ENCODE measurements around the gene KLHL29.

KLHL29 gene

DNA sequence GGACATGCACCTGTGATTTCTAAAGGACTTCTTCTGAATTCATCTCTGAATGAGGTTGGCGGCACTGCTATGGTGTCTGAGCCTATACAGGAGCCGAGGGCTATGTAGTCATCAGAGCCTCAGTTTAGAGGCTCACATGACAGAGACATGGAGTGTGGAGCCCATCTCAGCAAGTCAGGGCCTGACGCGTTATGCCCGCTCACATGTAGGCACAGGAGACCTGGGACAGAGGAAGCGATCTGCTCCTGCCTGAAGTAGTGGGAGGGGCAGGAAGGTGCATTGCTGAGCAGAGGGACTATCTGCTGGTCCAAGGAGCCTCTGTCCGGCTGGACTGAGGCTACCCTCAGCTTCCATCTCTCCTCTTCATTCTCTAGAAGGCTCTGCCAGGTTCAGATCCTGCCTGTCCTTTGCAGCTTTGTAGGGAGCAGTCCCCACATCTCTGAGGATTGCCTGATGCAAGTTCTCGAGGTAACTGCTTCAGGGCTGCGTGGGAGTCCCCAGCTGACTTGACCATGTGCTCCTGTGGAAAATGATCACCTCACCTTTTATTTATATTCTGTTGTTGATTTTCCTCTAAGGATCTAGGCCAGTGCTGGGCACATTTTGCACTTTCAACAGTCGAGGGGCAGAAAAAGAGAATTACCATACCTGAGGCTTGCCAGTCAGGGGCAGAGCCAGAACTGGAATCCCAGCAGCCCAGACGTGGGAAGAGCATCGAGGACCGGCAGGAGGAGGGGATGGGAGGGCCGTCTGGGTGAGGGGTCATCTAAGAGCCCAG, 16.6 kb downstream of the KLHL29 start:
- no peaks in the 10 kb centered on the region for H3K79me2 ChIP-seq (ENCODE audit: control insufficient read depth, low read length)
- H3F3A ChIP-seq (ENCODE audit: control insufficient read depth, insufficient read depth) = peaks cover 7% of the 10 kb centered on the region

GRCh38 chr2:23402205-23402740, 17.3 kb downstream of the KLHL29 start:
- H3K27me3 ChIP-seq (ENCODE audit: control insufficient read depth, low read length) = no peaks in the 10 kb centered on the region
- no peaks in the 10 kb centered on the region for H3K9me3 ChIP-seq (ENCODE audit: control insufficient read depth, insufficient read depth, low read length)
- H3K27ac ChIP-seq (ENCODE audit: low read depth, low read length) = no peak overlapping the region
- peaks cover 17% of the 10 kb centered on the region for H3K4me1 ChIP-seq (ENCODE audit: control insufficient read depth, low read length)
- TF ChIP-seq EZH2phosphoT487 (IDR thresholded peaks at IDR 0.05; ENCODE audit: borderline replicate concordance, low read length) = no peak
- TF ChIP-seq, protein P1, sequence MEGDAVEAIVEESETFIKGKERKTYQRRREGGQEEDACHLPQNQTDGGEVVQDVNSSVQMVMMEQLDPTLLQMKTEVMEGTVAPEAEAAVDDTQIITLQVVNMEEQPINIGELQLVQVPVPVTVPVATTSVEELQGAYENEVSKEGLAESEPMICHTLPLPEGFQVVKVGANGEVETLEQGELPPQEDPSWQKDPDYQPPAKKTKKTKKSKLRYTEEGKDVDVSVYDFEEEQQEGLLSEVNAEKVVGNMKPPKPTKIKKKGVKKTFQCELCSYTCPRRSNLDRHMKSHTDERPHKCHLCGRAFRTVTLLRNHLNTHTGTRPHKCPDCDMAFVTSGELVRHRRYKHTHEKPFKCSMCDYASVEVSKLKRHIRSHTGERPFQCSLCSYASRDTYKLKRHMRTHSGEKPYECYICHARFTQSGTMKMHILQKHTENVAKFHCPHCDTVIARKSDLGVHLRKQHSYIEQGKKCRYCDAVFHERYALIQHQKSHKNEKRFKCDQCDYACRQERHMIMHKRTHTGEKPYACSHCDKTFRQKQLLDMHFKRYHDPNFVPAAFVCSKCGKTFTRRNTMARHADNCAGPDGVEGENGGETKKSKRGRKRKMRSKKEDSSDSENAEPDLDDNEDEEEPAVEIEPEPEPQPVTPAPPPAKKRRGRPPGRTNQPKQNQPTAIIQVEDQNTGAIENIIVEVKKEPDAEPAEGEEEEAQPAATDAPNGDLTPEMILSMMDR (IDR thresholded peaks at IDR 0.05; ENCODE audit: low read depth, low read length, poor library complexity, severe bottlenecking) = no peak
- H3K9me2 ChIP-seq (replicated peaks; ENCODE audit: control insufficient read depth, low read length) = no peaks in the 10 kb centered on the region
- H3K79me2 ChIP-seq (ENCODE audit: control insufficient read depth, low read length) = no peaks in the 10 kb centered on the region
- no peaks in the 10 kb centered on the region for H4K20me1 ChIP-seq (ENCODE audit: control insufficient read depth, insufficient read depth, low read depth, low read length)
- no peaks in the 10 kb centered on the region for H3K36me3 ChIP-seq (ENCODE audit: control insufficient read depth, low read length)
- peaks cover 7% of the 10 kb centered on the region for H3F3A ChIP-seq (ENCODE audit: control insufficient read depth, insufficient read depth)
- H3K4me3 ChIP-seq (ENCODE audit: low read length) = no peak overlapping the region
- H3K4me2 ChIP-seq (ENCODE audit: low read length) = no peak overlapping the region

More for the DNA sequence above, 16.6 kb downstream of the KLHL29 start:
- Histone ChIP-seq H3K27ac (ENCODE audit: low read depth, low read length) (no peak overlapping the region), H3K9me2 (replicated peaks; ENCODE audit: control insufficient read depth, low read length) (no peaks in the 10 kb centered on the region), H3K9me3 (ENCODE audit: control insufficient read depth, insufficient read depth, low read length) (no peaks in the 10 kb centered on the region), H3K4me3 (ENCODE audit: low read length) (no peak overlapping the region), H3K27me3 (ENCODE audit: control insufficient read depth, low read length) (no peaks in the 10 kb centered on the region), H3K4me2 (ENCODE audit: low read length) (no peak overlapping the region), H4K20me1 (ENCODE audit: control insufficient read depth, insufficient read depth, low read depth, low read length) (no peaks in the 10 kb centered on the region), H3K4me1 (ENCODE audit: control insufficient read depth, low read length) (peaks cover 17% of the 10 kb centered on the region), H3K36me3 (ENCODE audit: control insufficient read depth, low read length) (no peaks in the 10 kb centered on the region)
- TF ChIP-seq EZH2phosphoT487 (IDR thresholded peaks at IDR 0.05; ENCODE audit: borderline replicate concordance, low read length) = no peak
- TF ChIP-seq, protein P1 (IDR thresholded peaks at IDR 0.05; ENCODE audit: low read depth, low read length, poor library complexity, severe bottlenecking) = no peak

DNA sequence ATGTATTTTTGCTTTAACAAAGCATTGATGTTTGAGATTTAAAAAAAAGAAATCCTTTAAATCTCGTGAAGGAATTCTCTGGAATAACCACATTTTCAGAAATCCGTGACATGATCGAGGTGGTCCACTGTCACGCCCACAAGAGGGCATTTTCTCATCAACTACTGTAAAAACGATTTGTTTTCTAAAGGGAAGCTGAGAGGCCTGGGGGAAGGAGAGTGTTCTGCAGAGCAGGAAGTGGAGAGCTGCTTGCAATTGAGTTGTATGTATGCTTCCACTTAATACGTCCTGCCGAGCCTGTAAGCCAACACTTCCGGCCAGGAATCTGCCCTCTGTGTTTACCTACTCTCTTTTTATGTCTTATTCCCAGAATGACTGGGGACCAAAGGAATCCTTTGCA, 19.4 kb downstream of the KLHL29 start:
- TF ChIP-seq, protein P1 (IDR thresholded peaks at IDR 0.05; ENCODE audit: low read depth, low read length, poor library complexity, severe bottlenecking) = peak; percentile 37
- no peak for TF ChIP-seq EZH2phosphoT487 (IDR thresholded peaks at IDR 0.05; ENCODE audit: borderline replicate concordance, low read length)
- H3K9me2 ChIP-seq (replicated peaks; ENCODE audit: control insufficient read depth, low read length) = no peaks in the 10 kb centered on the region
- peaks cover 17% of the 10 kb centered on the region for H3K4me1 ChIP-seq (ENCODE audit: control insufficient read depth, low read length)
- no peaks in the 10 kb centered on the region for H3K27me3 ChIP-seq (ENCODE audit: control insufficient read depth, low read length)
- no peaks in the 10 kb centered on the region for H4K20me1 ChIP-seq (ENCODE audit: control insufficient read depth, insufficient read depth, low read depth, low read length)
- H3K9me3 ChIP-seq (ENCODE audit: control insufficient read depth, insufficient read depth, low read length) = no peaks in the 10 kb centered on the region
- peak overlapping the region; percentile 6; the same call in 1 of the 2 replicates for H3K27ac ChIP-seq (ENCODE audit: low read depth, low read length)
- peaks cover 7% of the 10 kb centered on the region for H3F3A ChIP-seq (ENCODE audit: control insufficient read depth, insufficient read depth)
- peak overlapping the region; percentile 67 for H3K4me2 ChIP-seq (ENCODE audit: low read length)
- no peaks in the 10 kb centered on the region for H3K36me3 ChIP-seq (ENCODE audit: control insufficient read depth, low read length)
- no peaks in the 10 kb centered on the region for H3K79me2 ChIP-seq (ENCODE audit: control insufficient read depth, low read length)
- H3K4me3 ChIP-seq (ENCODE audit: low read length) = peak overlapping the region; percentile 54
